ENCODE measurements around the gene RIPK3. TPM values are rescaled to one million over a fixed set of nuclear protein-coding genes. Genes with fewer than 3 reads are reported as not detected.

The RIPK3 gene
- total and polyA plus RNA-seq, 2 donors from 2014 or later: 5.1 to 19.5 TPM

DNA sequence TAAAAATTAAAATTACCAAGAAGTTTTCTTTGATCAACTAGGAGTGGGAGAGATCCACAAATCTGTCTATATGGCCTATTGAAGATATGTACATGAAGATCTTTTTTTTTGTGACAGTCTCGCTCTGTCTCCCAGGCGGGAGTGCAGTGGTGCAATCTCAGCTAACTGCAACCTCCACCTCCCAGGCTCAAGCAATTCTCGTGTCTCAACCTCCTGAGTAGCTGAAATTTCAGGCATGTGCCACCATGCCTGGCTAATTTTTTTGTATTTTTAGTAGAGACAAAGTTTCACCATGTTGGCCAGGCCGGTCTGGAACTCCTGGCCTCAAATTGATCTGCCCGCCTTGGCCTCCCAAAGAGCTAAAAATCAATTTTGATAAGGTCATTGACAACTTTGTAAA lies 23.6 kb upstream of the RIPK3 start:
- intact Hi-C loops (cut with DNase I): no loop called here
- no peak for FAIRE-seq

DNA sequence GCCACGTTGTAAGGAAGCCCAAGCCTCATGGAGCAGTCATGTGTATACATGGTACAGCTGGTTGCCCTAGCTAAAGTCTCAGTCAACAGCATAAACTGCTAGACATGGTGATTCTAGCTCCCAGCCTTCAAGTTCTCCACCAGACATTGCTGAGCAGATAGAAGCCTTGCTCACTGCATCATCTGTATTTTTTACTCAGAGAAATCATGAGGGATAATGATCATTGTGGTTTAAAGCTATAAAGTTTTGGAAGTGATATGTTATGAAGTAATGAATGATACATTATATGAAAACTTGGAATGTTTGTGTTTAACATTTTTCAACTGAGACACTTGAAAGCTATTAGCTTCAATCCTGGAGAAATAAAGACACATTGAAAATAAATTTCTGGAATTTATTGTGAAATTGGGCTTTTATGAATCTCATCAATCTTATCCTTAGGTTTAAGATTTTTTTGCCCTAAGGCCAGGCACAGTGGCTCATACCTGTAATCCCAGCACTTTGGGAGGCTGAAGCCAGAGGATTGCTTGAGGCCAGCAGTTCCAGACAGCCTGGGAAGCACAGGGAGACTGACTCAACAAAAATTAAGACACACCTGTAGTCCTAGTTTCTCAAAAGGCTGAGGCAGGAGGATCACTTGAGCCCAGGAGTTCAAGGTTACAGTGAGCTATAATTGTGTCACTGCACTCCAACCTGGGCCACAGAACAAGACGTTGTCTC lies 22.6 kb upstream of the RIPK3 start:
- no peaks in the 10 kb centered on the region for H3K9me3 ChIP-seq (ENCODE audit: control insufficient read depth in 2 of 3, insufficient read depth in 1 of 3, low read length in 3 of 3)
- FAIRE-seq (no peak), DNase-seq (no peak)
- no peak overlapping the region for H3K27ac ChIP-seq (ENCODE audit: low read depth in 2 of 2, low read length in 2 of 2)
- H3K27me3 ChIP-seq (ENCODE audit: control insufficient read depth, insufficient read depth, low read length): no peaks in the 10 kb centered on the region
- H3K36me3 ChIP-seq (ENCODE audit: control insufficient read depth in 2 of 3, insufficient read depth in 3 of 3, low read length in 3 of 3): no peaks in the 10 kb centered on the region
- TF ChIP-seq, protein P1, sequence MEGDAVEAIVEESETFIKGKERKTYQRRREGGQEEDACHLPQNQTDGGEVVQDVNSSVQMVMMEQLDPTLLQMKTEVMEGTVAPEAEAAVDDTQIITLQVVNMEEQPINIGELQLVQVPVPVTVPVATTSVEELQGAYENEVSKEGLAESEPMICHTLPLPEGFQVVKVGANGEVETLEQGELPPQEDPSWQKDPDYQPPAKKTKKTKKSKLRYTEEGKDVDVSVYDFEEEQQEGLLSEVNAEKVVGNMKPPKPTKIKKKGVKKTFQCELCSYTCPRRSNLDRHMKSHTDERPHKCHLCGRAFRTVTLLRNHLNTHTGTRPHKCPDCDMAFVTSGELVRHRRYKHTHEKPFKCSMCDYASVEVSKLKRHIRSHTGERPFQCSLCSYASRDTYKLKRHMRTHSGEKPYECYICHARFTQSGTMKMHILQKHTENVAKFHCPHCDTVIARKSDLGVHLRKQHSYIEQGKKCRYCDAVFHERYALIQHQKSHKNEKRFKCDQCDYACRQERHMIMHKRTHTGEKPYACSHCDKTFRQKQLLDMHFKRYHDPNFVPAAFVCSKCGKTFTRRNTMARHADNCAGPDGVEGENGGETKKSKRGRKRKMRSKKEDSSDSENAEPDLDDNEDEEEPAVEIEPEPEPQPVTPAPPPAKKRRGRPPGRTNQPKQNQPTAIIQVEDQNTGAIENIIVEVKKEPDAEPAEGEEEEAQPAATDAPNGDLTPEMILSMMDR (IDR thresholded peaks at IDR 0.05; ENCODE audit: borderline replicate concordance, extremely low read depth, insufficient read depth): no peak
- peaks cover 3 to 6% (median 5%) of the 10 kb centered on the region in 3 donors for H3K4me1 ChIP-seq (ENCODE audit: control insufficient read depth in 2 of 3, insufficient read depth in 2 of 3, low read depth in 1 of 3, low read length in 3 of 3)
- H3K9ac ChIP-seq (ENCODE audit: low read length in 3 of 3): no peak overlapping the region
- H3K4me3 ChIP-seq (ENCODE audit: low read length in 3 of 3): no peak overlapping the region
- intact Hi-C loops (cut with DNase I): no loop called here

More for the DNA sequence above, 23.6 kb upstream of the RIPK3 start:
- no peaks in the 10 kb centered on the region for H3K27me3 ChIP-seq (ENCODE audit: control insufficient read depth, insufficient read depth, low read length)
- DNase-seq: no peak
- H3K27ac ChIP-seq (ENCODE audit: low read depth in 2 of 2, low read length in 2 of 2): no peak overlapping the region
- no peaks in the 10 kb centered on the region for H3K36me3 ChIP-seq (ENCODE audit: control insufficient read depth in 2 of 3, insufficient read depth in 3 of 3, low read length in 3 of 3)
- H3K4me3 ChIP-seq (ENCODE audit: low read length in 3 of 3): no peak overlapping the region
- H3K9ac ChIP-seq (ENCODE audit: low read length in 3 of 3): no peak overlapping the region
- TF ChIP-seq, protein P1 (IDR thresholded peaks at IDR 0.05; ENCODE audit: borderline replicate concordance, extremely low read depth, insufficient read depth): no peak
- peaks cover 3 to 9% (median 5%) of the 10 kb centered on the region in 3 donors for H3K4me1 ChIP-seq (ENCODE audit: control insufficient read depth in 2 of 3, insufficient read depth in 2 of 3, low read depth in 1 of 3, low read length in 3 of 3)
- H3K9me3 ChIP-seq (ENCODE audit: control insufficient read depth in 2 of 3, insufficient read depth in 1 of 3, low read length in 3 of 3): no peaks in the 10 kb centered on the region

DNA sequence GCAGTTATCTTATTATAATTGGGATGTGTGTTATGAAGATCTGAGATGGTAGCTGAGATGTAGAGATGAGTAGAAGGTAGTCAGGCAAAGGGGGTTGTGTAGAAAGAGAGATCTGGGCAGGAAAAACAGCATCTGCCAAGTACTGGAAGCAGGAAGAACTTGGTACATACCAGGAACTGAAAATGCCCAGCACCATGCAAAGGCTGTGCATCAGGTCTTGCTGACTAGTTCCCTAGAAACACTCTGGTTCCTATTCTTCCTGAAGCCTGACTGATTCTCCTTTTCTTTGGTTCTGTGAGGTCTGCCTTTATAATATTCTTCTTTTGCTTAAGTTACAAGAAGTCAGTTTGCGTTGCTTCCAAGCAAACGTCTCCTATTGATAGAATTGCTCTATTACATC lies 21.5 kb upstream of the RIPK3 start:
- Histone ChIP-seq H3K36me3 (ENCODE audit: control insufficient read depth in 2 of 3, insufficient read depth in 3 of 3, low read length in 3 of 3) (no peaks in the 10 kb centered on the region), H3K4me3 (ENCODE audit: low read length in 3 of 3) (no peak overlapping the region), H3K4me1 (ENCODE audit: control insufficient read depth in 2 of 3, insufficient read depth in 2 of 3, low read depth in 1 of 3, low read length in 3 of 3) (peaks cover 3 to 5% (median 4%) of the 10 kb centered on the region in 3 donors), H3K27ac (ENCODE audit: low read depth in 2 of 2, low read length in 2 of 2) (no peak overlapping the region), H3K27me3 (ENCODE audit: control insufficient read depth, insufficient read depth, low read length) (no peaks in the 10 kb centered on the region), H3K9ac (ENCODE audit: low read length in 3 of 3) (no peak overlapping the region), H3K9me3 (ENCODE audit: control insufficient read depth in 2 of 3, insufficient read depth in 1 of 3, low read length in 3 of 3) (no peaks in the 10 kb centered on the region)
- intact Hi-C loops (cut with DNase I): no loop called here
- FAIRE-seq (no peak), DNase-seq (no peak)
- TF ChIP-seq, protein P1 (IDR thresholded peaks at IDR 0.05; ENCODE audit: borderline replicate concordance, extremely low read depth, insufficient read depth): no peak

Data from kidney (tissue), 14 donors.